ENCODE data around the gene FARS2. TPM values are rescaled to one million over a fixed set of nuclear protein-coding genes. Genes with fewer than 3 reads are reported as not detected.
A peak's percentile ranks its signal among the peaks of the same experiment; 100 is the strongest.

Gene FARS2
- total RNA-seq, 6 donors from 2014 or later: 16.4 to 34.6 (median 19.9) TPM

GRCh38 chr6:5286780-5287179 is 25.5 kb downstream of the FARS2 start:
- no peak overlapping the region for H3K27ac ChIP-seq
- ATAC-seq (ENCODE audit: low FRiP score in 2 of 2) (no peak), DNase-seq (peak in 1 of 2 donors; percentile 30)

GRCh38 chr6:5287205-5287965 is 26.1 kb downstream of the FARS2 start:
- Histone ChIP-seq H3K9me3 (no peaks in the 10 kb centered on the region), H3K4me3 (no peak overlapping the region), H3K27me3 (no peaks in the 10 kb centered on the region), H3K36me3 (no peaks in the 10 kb centered on the region), H3K4me1 (peaks cover 10 to 13% (median 11%) of the 10 kb centered on the region in 4 donors), H3K27ac (peak overlapping the region in 3 of 4 donors; percentile 20 to 28 (median 24))
- 57 to 68% methylated on average over 12 of the region's 12 CpGs for WGBS, 2 donors
- TF ChIP-seq EP300 (IDR thresholded peaks at IDR 0.05) (no peak), POLR2AphosphoS5 (IDR thresholded peaks at IDR 0.05) (no peak), CTCF (IDR thresholded peaks at IDR 0.05) (no peak), POLR2A (IDR thresholded peaks at IDR 0.05) (no peak)
- DNase-seq (no peak), ATAC-seq (ENCODE audit: low FRiP score in 2 of 2) (peak in 1 of 2 donors; percentile 68)

More at GRCh38 chr6:5286780-5287179, 25.5 kb downstream of the FARS2 start:
- H3K27me3 ChIP-seq: no peaks in the 10 kb centered on the region
- H3K4me3 ChIP-seq: no peak overlapping the region
- 90 to 92% methylated on average over 6 to 7 of the region's 7 CpGs for WGBS, 2 donors
- TF ChIP-seq CTCF (IDR thresholded peaks at IDR 0.05): no peak
- no peak for TF ChIP-seq POLR2A (IDR thresholded peaks at IDR 0.05)
- TF ChIP-seq EP300 (IDR thresholded peaks at IDR 0.05): no peak
- TF ChIP-seq POLR2AphosphoS5 (IDR thresholded peaks at IDR 0.05): no peak
- peaks cover 10 to 13% (median 11%) of the 10 kb centered on the region in 4 donors for H3K4me1 ChIP-seq
- H3K9me3 ChIP-seq: no peaks in the 10 kb centered on the region
- no peaks in the 10 kb centered on the region for H3K36me3 ChIP-seq

GRCh38 chr6:5287966-5288297 is 26.6 kb downstream of the FARS2 start:
- no peak for TF ChIP-seq CTCF (IDR thresholded peaks at IDR 0.05)
- no peak for TF ChIP-seq EP300 (IDR thresholded peaks at IDR 0.05)
- TF ChIP-seq POLR2A (IDR thresholded peaks at IDR 0.05): no peak
- no peak for TF ChIP-seq POLR2AphosphoS5 (IDR thresholded peaks at IDR 0.05)
- Histone ChIP-seq H3K27me3 (no peaks in the 10 kb centered on the region), H3K27ac (peak overlapping the region in 2 of 4 donors; percentile 20 to 28), H3K36me3 (no peaks in the 10 kb centered on the region), H3K4me1 (peaks cover 10 to 13% (median 11%) of the 10 kb centered on the region in 4 donors), H3K4me3 (no peak overlapping the region), H3K9me3 (no peaks in the 10 kb centered on the region)
- no peak for ATAC-seq (ENCODE audit: low FRiP score in 2 of 2)
- DNase-seq: no peak
- WGBS, 2 donors: 74 to 82% methylated on average over 2 of the region's 2 CpGs

GRCh38 chr6:5290097-5290496 is 28.8 kb downstream of the FARS2 start:
- DNase-seq (no peak), ATAC-seq (ENCODE audit: low FRiP score in 2 of 2) (no peak)
- WGBS, 2 donors: 87 to 90% methylated on average over 1 of the region's 1 CpG
- TF ChIP-seq EP300 (IDR thresholded peaks at IDR 0.05): no peak
- TF ChIP-seq POLR2A (IDR thresholded peaks at IDR 0.05): no peak
- no peak for TF ChIP-seq POLR2AphosphoS5 (IDR thresholded peaks at IDR 0.05)
- TF ChIP-seq CTCF (IDR thresholded peaks at IDR 0.05): no peak
- Histone ChIP-seq H3K4me3 (no peak overlapping the region), H3K36me3 (no peaks in the 10 kb centered on the region), H3K27me3 (no peaks in the 10 kb centered on the region), H3K9me3 (no peaks in the 10 kb centered on the region), H3K27ac (no peak overlapping the region), H3K4me1 (peaks cover 16 to 24% (median 20%) of the 10 kb centered on the region in 4 donors)

- TF ChIP-seq EP300 (IDR thresholded peaks at IDR 0.05) (no peak), POLR2A (IDR thresholded peaks at IDR 0.05) (no peak), POLR2AphosphoS5 (IDR thresholded peaks at IDR 0.05) (no peak), CTCF (IDR thresholded peaks at IDR 0.05) (no peak)
- ATAC-seq (ENCODE audit: low FRiP score in 2 of 2) (no peak), DNase-seq (no peak)
- Histone ChIP-seq H3K4me3 (no peak overlapping the region), H3K36me3 (no peaks in the 10 kb centered on the region), H3K9me3 (no peaks in the 10 kb centered on the region), H3K27ac (no peak overlapping the region), H3K4me1 (peaks cover 16 to 26% (median 20%) of the 10 kb centered on the region in 4 donors), H3K27me3 (no peaks in the 10 kb centered on the region)
Measured at GRCh38 chr6:5290500-5290899, 29.2 kb downstream of the FARS2 start.
